SK-N-SH (cell line): ENCODE measurements around the gene SLC25A4. TPM values are rescaled to one million over a fixed set of nuclear protein-coding genes. Genes with fewer than 3 reads are reported as not detected.

Experiments used
- CTCF ChIA-PET: fragments of 300-600, 350-600 bp; formaldehyde crosslinking; extraction: SDS; loops from one replicate; lab custom pipeline; 2021; lab: Yijun Ruan, JAX
- POLR2A ChIA-PET: fragments of 350-600 bp; sonication (Branson Sonifier 250); formaldehyde crosslinking; extraction: SDS; loops from one replicate; lab custom pipeline; 2020; ENCODE audit warnings: antibody characterized with exemption, inconsistent platforms; lab: Yijun Ruan, JAX
- DNase-seq: peaks from one replicate; pipeline ENCODE4 v3.0.0; 2012
- H2AFZ ChIP-seq: fragments of 200-600 bp; sonication (generic); 2 replicates; pipeline ENCODE4 v1.8.1; 2016; ENCODE audit warnings: antibody characterized with exemption, mild to moderate bottlenecking, low read depth
- H3F3A ChIP-seq: fragments of 200-600 bp; sonication (generic); replicated peaks from 2 replicates; pipeline ENCODE3; 2016; ENCODE audit warnings: antibody characterized with exemption, mild to moderate bottlenecking; ENCODE audit not compliant: insufficient read depth
- H3K27ac ChIP-seq, 2 experiments: fragments of 200-500 bp in 1 of 2; fragments of 200-600 bp in 1 of 2; sonication (Bioruptor generic) in 1 of 2; sonication (generic), shearing (Covaris generic) in 1 of 2; 2 replicates each; pipeline versions ENCODE4 v1.5.1 to v1.6.1; 2014 to 2016; ENCODE audit warnings: low read depth in 2 of 2, inconsistent platforms in 1 of 2, low read length in 1 of 2, mild to moderate bottlenecking in 1 of 2, mixed read lengths in 1 of 2
- H3K27me3 ChIP-seq: fragments of 200-600 bp; sonication (generic), shearing (Covaris generic); 2 replicates; pipeline ENCODE4 v1.6.1; 2016; ENCODE audit warnings: mixed run types; ENCODE audit not compliant: insufficient read depth
- H3K36me3 ChIP-seq, 2 experiments: fragments of 200-500 bp in 1 of 2; fragments of 200-600 bp in 1 of 2; sonication (Bioruptor generic) in 1 of 2; sonication (generic) in 1 of 2; replicated peaks in 1 of 2; 2 replicates each; pipeline versions ENCODE3 to v1.5.1; 2014 to 2016; ENCODE audit warnings: low read length in 1 of 2, mild to moderate bottlenecking in 1 of 2; ENCODE audit not compliant: insufficient read depth in 2 of 2, control insufficient read depth in 1 of 2
- H3K4me1 ChIP-seq, 2 experiments: fragments of 200-500 bp in 1 of 2; fragments of 200-600 bp in 1 of 2; sonication (Bioruptor generic) in 1 of 2; sonication (generic), shearing (Covaris generic) in 1 of 2; 2 replicates each; pipeline versions ENCODE4 v1.5.1 to v1.6.1; 2014 to 2016; ENCODE audit warnings: low read depth in 1 of 2, low read length in 1 of 2, mixed run types in 1 of 2; ENCODE audit not compliant: insufficient read depth in 2 of 2, control insufficient read depth in 1 of 2
- H3K4me2 ChIP-seq: fragments of 200-600 bp; sonication (generic), shearing (Covaris generic); 2 replicates; pipeline ENCODE4 v1.6.1; 2017; ENCODE audit warnings: mixed run types
- H3K4me3 ChIP-seq, 2 experiments: fragments of 200-500 bp in 1 of 2; fragments of 200-600 bp in 1 of 2; sonication (Bioruptor generic) in 1 of 2; sonication (generic), shearing (Covaris generic) in 1 of 2; 2 replicates each; pipeline versions ENCODE4 v1.5.1 to v1.8.1; 2014 to 2016; ENCODE audit warnings: low read depth in 2 of 2, inconsistent platforms in 1 of 2, low read length in 1 of 2, mild to moderate bottlenecking in 1 of 2, mixed read lengths in 1 of 2, moderate library complexity in 1 of 2
- H3K79me2 ChIP-seq: fragments of 200-600 bp; sonication (generic); 2 replicates; pipeline ENCODE4 v1.8.1; 2017; ENCODE audit warnings: mild to moderate bottlenecking; ENCODE audit not compliant: insufficient read depth
- H3K9ac ChIP-seq: fragments of 200-600 bp; sonication (generic); 2 replicates; pipeline ENCODE4 v1.6.1; 2017; ENCODE audit warnings: mixed run types
- H3K9me2 ChIP-seq: fragments of 200-600 bp; sonication (generic); 2 replicates; pipeline ENCODE4 v1.6.1; 2017; ENCODE audit warnings: mixed run types
- H3K9me3 ChIP-seq: fragments of 200-600 bp; sonication (generic); 2 replicates; pipeline ENCODE4 v1.6.1; 2017; ENCODE audit warnings: mixed run types, mild to moderate bottlenecking, moderate library complexity
- H4K20me1 ChIP-seq: fragments of 200-600 bp; sonication (generic); 2 replicates; pipeline ENCODE4 v1.6.1; 2017; ENCODE audit warnings: mild to moderate bottlenecking, mixed run types; ENCODE audit not compliant: insufficient read depth
- CHD2 ChIP-seq: fragments of 150-350 bp; IDR thresholded peaks from 2 replicates; pipeline ENCODE4 v1.6.1; 2018; ENCODE audit warnings: low read length; ENCODE audit not compliant: partially characterized antibody
- EP300 ChIP-seq, 2 experiments: IDR thresholded peaks; 2 replicates each; pipeline versions ENCODE4 v1.4.0 to v1.6.1; 2012; ENCODE audit warnings: borderline replicate concordance in 1 of 2, low read depth in 1 of 2, low read length in 1 of 2
- EZH2phosphoT487 ChIP-seq: fragments of 200-600 bp; sonication (generic); IDR thresholded peaks from 2 replicates; pipeline ENCODE4 v1.6.1; 2017; ENCODE audit warnings: low read depth, mixed run types, mild to moderate bottlenecking, antibody characterized with exemption, moderate library complexity, borderline replicate concordance
- FOSL2 ChIP-seq: IDR thresholded peaks from 2 replicates; pipeline ENCODE4 v1.4.0; 2012; ENCODE audit warnings: low read depth, mild to moderate bottlenecking, moderate library complexity, borderline replicate concordance
- GATA2 ChIP-seq: sonication (generic); formaldehyde crosslinking; IDR thresholded peaks from 2 replicates; pipeline ENCODE4 v1.5.0; 2020; ENCODE audit warnings: mild to moderate bottlenecking, missing genetic modification reagents
- JUND ChIP-seq: IDR thresholded peaks from 2 replicates; pipeline ENCODE4 v1.4.0; 2012
- MEF2A ChIP-seq: IDR thresholded peaks from 2 replicates; pipeline ENCODE4 v1.4.0; 2012; ENCODE audit warnings: low read depth, borderline replicate concordance
- NRF1 ChIP-seq: IDR thresholded peaks from 2 replicates; pipeline ENCODE4 v1.6.1; 2012; ENCODE audit warnings: low read depth, mild to moderate bottlenecking, low read length
- RCOR1 ChIP-seq: fragments of 150-350 bp; IDR thresholded peaks from 2 replicates; pipeline ENCODE4 v1.6.1; 2017; ENCODE audit warnings: antibody characterized with exemption, low read length
- RFX5 ChIP-seq: IDR thresholded peaks from 2 replicates; pipeline ENCODE4 v1.6.1; 2012; ENCODE audit warnings: mild to moderate bottlenecking, improper control_type of control experiment, low read length
- SMC3 ChIP-seq: IDR thresholded peaks from 2 replicates; pipeline ENCODE4 v1.6.1; 2012; ENCODE audit warnings: low read depth, low read length, improper control_type of control experiment
- TAF1 ChIP-seq: IDR thresholded peaks from 2 replicates; pipeline ENCODE4 v1.6.1; 2012; ENCODE audit warnings: low read depth, mild to moderate bottlenecking, low read length, moderate library complexity, borderline replicate concordance
- TCF12 ChIP-seq: IDR thresholded peaks from 2 replicates; pipeline ENCODE4 v1.4.0; 2012
- TEAD4 ChIP-seq: IDR thresholded peaks from 2 replicates; pipeline ENCODE4 v1.4.0; 2012; ENCODE audit warnings: mild to moderate bottlenecking, borderline replicate concordance; ENCODE audit not compliant: insufficient read depth
- YY1 ChIP-seq: IDR thresholded peaks from 2 replicates; pipeline ENCODE4 v1.4.0; 2012; ENCODE audit warnings: low read depth, mild to moderate bottlenecking
- WGBS: methylation state at CpG from one replicate; pipeline ENCODE4 v1.1.6; 2017; ENCODE audit warnings: low lambda C conversion rate; 5-methylcytosine and 5-hydroxymethylcytosine counted together
- polyA plus RNA-seq, 3 experiments: library from polyadenylated mRNA; depleted of rRNA; stranded (reverse); fragments of >200 nt; gene quantifications; 2 replicates each; pipeline ENCODE4 v1.2.3, GENCODE V29; 2012
- TF ChIP-seq, protein P1 (sequence below): fragments of 150-350 bp; IDR thresholded peaks from 2 replicates; pipeline ENCODE4 v1.6.1; 2017; ENCODE audit warnings: antibody characterized with exemption, low read length, low read depth, borderline replicate concordance
- TF ChIP-seq, protein P2 (sequence below): fragments of 150-350 bp; IDR thresholded peaks from 2 replicates; pipeline ENCODE4 v1.6.1; 2016; ENCODE audit warnings: mild to moderate bottlenecking, low read depth, low read length
- TF ChIP-seq, protein P3 (sequence below): IDR thresholded peaks from 2 replicates; pipeline ENCODE4 v1.4.0; 2012; ENCODE audit warnings: low read depth, borderline replicate concordance

Gene SLC25A4
- polyA plus RNA-seq, 1 of the 3 experiments (the other 2 are of a cell fraction) = 36.2 TPM

DNA sequence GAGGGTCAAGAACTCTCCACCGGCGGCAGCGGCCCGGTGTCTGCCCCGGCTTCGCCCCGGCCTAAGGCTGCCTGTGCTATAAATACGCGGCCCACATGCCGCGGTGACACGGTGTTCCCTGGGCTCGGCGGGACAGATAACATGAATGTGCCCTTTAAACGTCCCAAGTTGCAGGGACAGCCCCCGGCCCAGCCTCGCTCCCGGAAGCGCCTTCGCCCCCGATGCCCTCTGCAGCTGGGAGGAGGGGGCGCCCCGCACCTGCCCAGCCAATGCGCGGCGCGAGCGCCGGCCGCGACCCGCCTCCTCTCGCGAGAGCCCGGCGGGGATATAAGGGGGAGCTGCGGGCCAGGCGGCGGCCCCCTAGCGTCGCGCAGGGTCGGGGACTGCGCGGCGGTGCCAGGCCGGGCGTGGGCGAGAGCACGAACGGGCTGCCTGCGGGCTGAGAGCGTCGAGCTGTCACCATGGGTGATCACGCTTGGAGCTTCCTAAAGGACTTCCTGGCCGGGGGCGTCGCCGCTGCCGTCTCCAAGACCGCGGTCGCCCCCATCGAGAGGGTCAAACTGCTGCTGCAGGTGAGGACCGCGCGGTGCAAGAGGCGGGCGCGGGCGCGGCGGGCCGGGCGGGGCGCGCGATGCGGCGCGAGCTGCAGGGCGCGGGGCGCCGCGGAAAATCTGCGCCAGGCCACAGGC lies at the start of gene SLC25A4 (continued):
- TF ChIP-seq, protein P1, sequence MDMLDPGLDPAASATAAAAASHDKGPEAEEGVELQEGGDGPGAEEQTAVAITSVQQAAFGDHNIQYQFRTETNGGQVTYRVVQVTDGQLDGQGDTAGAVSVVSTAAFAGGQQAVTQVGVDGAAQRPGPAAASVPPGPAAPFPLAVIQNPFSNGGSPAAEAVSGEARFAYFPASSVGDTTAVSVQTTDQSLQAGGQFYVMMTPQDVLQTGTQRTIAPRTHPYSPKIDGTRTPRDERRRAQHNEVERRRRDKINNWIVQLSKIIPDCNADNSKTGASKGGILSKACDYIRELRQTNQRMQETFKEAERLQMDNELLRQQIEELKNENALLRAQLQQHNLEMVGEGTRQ = no peak
- TF ChIP-seq JUND (no peak), NRF1 (no peak), SMC3 (no peak), TAF1 (peak; percentile 85; the same call in 1 of the 2 replicates), RCOR1 (peak; percentile 80), YY1 (no peak), MEF2A (no peak), FOSL2 (no peak), TEAD4 (no peak)
- TF ChIP-seq, protein P2, sequence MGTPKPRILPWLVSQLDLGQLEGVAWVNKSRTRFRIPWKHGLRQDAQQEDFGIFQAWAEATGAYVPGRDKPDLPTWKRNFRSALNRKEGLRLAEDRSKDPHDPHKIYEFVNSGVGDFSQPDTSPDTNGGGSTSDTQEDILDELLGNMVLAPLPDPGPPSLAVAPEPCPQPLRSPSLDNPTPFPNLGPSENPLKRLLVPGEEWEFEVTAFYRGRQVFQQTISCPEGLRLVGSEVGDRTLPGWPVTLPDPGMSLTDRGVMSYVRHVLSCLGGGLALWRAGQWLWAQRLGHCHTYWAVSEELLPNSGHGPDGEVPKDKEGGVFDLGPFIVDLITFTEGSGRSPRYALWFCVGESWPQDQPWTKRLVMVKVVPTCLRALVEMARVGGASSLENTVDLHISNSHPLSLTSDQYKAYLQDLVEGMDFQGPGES = peak; percentile 25; the same call in 1 of the 2 replicates
- TF ChIP-seq, all 33 proteins: peak for 13

DNA sequence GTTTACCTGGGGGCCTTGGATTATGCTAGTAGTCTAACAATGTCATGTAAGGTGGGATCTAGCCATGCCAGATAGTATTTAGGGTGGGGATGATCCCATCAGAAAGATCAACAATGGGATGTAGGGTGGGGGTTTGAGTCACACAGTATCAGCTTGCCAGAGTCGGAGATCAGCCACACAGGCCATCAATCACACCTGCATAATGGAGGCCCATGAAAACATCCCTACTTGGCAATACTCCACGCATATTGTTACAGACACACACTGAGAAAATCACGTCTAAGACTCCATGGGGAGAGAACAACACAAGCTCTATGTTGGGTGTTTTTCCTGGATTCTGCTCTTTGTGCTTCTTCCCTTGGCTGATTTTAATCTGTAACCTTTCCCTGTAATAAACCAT lies 49.5 kb upstream of the SLC25A4 start:
- Histone ChIP-seq H3K79me2 (no peaks in the 10 kb centered on the region), H3F3A (no peaks in the 10 kb centered on the region), H4K20me1 (no peaks in the 10 kb centered on the region), H3K4me1 (no peaks in the 10 kb centered on the region), H2AFZ (no peak overlapping the region), H3K9ac (no peak overlapping the region), H3K4me2 (no peak overlapping the region), H3K4me3 (no peak overlapping the region), H3K27me3 (peaks cover 7% of the 10 kb centered on the region; the same call in 1 of the 2 replicates), H3K9me2 (no peaks in the 10 kb centered on the region), H3K27ac (no peak overlapping the region), H3K9me3 (no peaks in the 10 kb centered on the region), H3K36me3 (no peaks in the 10 kb centered on the region)
- ChIA-PET CTCF (interaction anchor here (1.0 to 9.6 kb wide), 3 partner anchors 12 to 88 kb away, joined by 3 to 157 read pairs (median 3); no protein-coding TSS in a partner anchor), POLR2A (no interaction called here)
- WGBS = 58% methylated on average over 3 of the region's 3 CpGs
- TF ChIP-seq RFX5 (no peak), RCOR1 (no peak), EP300 (IDR thresholded peaks at IDR 0.05; ENCODE audit: borderline replicate concordance in 1 of 2, low read depth in 1 of 2, low read length in 1 of 2) (no peak), SMC3 (no peak), GATA2 (CRISPR knock-in tag) (no peak), CHD2 (no peak), EZH2phosphoT487 (no peak), TCF12 (no peak)
- TF ChIP-seq, protein P3, sequence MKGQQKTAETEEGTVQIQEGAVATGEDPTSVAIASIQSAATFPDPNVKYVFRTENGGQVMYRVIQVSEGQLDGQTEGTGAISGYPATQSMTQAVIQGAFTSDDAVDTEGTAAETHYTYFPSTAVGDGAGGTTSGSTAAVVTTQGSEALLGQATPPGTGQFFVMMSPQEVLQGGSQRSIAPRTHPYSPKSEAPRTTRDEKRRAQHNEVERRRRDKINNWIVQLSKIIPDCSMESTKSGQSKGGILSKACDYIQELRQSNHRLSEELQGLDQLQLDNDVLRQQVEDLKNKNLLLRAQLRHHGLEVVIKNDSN = no peak
- TF ChIP-seq, protein P2 = no peak
- DNase-seq = no peak
